Measurements from ENCODE around the gene CCDC174.

The CCDC174 gene

GRCh38 chr3:14614189-14614588 is 37.4 kb upstream of the CCDC174 start:
- no peak overlapping the region for H3K27ac ChIP-seq (ENCODE audit: low read depth, low read length)
- peaks cover 32% of the 10 kb centered on the region for H3K27me3 ChIP-seq (ENCODE audit: insufficient read depth, low read length)
- no peaks in the 10 kb centered on the region for H3K79me2 ChIP-seq (ENCODE audit: control insufficient read depth, insufficient read depth, low read length, unreplicated experiment)
- H3K4me1 ChIP-seq (ENCODE audit: control insufficient read depth, insufficient read depth, low read length, unreplicated experiment), result peaks cover 13% of the 10 kb centered on the region
- no peak overlapping the region for H3K4me3 ChIP-seq (ENCODE audit: low read depth, low read length)
- no peak overlapping the region for H2AFZ ChIP-seq (ENCODE audit: low read length, unreplicated experiment)
- H3K36me3 ChIP-seq (ENCODE audit: insufficient read depth, low read length), result no peaks in the 10 kb centered on the region

DNA sequence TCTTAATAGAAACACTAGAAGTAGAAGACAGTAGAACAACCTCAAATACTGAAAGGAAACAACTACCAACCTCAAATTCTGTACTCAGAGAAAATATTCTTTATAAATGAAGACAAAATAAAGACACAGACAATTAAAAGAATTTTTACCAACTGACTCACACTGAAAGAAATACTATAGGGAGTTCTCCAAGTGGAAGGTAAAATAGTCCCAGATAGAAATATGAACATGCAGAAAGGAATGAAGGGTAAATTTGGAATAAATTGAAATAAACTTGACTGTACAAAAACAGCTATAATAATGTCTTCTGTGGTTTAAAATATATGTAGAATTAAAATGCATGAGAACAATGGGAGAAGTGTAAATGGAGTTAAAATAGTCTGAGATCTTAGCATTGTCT is 36.7 kb upstream of the CCDC174 start:
- peaks cover 27% of the 10 kb centered on the region for H3K27me3 ChIP-seq (ENCODE audit: insufficient read depth, low read length)
- no peak overlapping the region for H2AFZ ChIP-seq (ENCODE audit: low read length, unreplicated experiment)
- H3K36me3 ChIP-seq (ENCODE audit: insufficient read depth, low read length), result no peaks in the 10 kb centered on the region
- peaks cover 13% of the 10 kb centered on the region for H3K4me1 ChIP-seq (ENCODE audit: control insufficient read depth, insufficient read depth, low read length, unreplicated experiment)
- no peak overlapping the region for H3K4me3 ChIP-seq (ENCODE audit: low read depth, low read length)
- H3K27ac ChIP-seq (ENCODE audit: low read depth, low read length), result no peak overlapping the region
- no peaks in the 10 kb centered on the region for H3K79me2 ChIP-seq (ENCODE audit: control insufficient read depth, insufficient read depth, low read length, unreplicated experiment)

DNA sequence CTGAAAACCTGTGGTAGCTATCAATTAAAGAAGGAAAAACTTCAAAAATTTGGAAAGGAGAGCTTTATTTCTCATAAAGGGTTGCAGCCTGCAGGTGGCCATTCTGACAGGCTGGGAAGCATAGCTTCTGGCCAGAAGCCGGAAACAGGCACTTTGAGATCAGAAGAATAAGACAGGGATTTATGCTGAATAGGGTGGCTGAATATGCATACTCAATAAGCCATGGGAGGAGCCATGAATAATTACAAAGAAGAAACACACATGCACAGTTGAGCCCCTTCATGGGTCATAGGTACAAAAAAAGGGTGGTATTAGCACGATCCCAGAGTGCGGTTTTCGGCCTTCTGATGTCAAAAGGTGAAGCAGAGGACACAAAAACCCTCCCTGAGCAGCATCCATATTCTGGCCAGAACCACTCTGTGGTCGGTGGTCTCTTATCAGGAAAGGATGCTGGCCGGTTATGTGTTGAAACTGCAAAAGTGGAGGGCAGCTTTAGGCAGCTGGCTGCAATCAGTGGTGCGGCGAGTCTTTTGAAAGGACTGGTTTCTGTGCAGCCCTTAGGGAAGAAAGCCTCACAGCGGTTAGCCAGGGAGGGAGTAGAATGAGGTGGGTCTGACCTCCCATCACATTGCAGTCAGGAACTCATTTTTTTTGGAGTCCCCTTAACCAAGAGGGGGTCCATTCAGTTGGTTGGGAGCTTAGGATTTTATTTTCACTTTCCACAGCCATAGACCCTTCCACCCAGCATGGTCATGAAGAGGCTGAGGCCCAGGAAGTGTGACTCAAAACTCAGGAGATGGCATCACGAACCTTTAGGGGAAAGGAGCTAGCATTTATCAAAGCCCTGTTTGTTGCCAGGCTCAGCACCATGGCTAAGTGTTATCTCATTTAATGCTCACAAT is 34.7 kb upstream of the CCDC174 start:
- H3K27ac ChIP-seq (ENCODE audit: low read depth, low read length), result no peak overlapping the region
- peaks cover 11% of the 10 kb centered on the region; the same call in 1 of the 2 replicates for H3K27me3 ChIP-seq (ENCODE audit: insufficient read depth, low read length)
- H3K4me3 ChIP-seq (ENCODE audit: low read depth, low read length), result no peak overlapping the region
- no peaks in the 10 kb centered on the region for H3K79me2 ChIP-seq (ENCODE audit: control insufficient read depth, insufficient read depth, low read length, unreplicated experiment)
- no peaks in the 10 kb centered on the region for H3K36me3 ChIP-seq (ENCODE audit: insufficient read depth, low read length)
- H3K4me1 ChIP-seq (ENCODE audit: control insufficient read depth, insufficient read depth, low read length, unreplicated experiment), result peaks cover 13% of the 10 kb centered on the region
- no peak overlapping the region for H2AFZ ChIP-seq (ENCODE audit: low read length, unreplicated experiment)

DNA sequence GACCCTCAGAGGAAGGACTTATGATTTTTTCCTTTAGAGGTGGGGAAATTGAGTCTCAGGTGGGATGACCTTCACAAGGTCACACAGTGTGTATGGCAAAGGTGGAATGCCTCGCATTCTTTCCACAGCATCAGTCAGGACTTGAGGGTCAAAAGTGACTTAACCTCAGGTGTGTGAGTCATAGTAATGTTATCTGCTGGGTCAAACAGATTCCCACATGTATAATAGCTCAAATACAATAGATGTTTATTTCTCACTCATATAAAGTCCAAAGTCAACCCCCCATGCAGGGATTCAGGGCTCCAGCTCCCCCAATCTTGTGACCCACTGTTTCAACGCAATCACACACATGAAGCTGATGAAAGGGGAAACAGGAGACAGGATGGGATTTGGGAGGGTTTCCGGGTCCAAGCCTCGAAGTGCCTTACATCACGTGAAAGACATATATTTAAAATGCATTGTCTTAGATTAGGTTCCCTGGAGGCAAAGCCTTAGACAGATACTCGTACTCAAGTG is 34.0 kb upstream of the CCDC174 start:
- Histone ChIP-seq H3K4me1 (ENCODE audit: control insufficient read depth, insufficient read depth, low read length, unreplicated experiment) (peaks cover 13% of the 10 kb centered on the region), H3K4me3 (ENCODE audit: low read depth, low read length) (no peak overlapping the region), H3K36me3 (ENCODE audit: insufficient read depth, low read length) (no peaks in the 10 kb centered on the region), H3K27ac (ENCODE audit: low read depth, low read length) (no peak overlapping the region), H3K79me2 (ENCODE audit: control insufficient read depth, insufficient read depth, low read length, unreplicated experiment) (no peaks in the 10 kb centered on the region), H3K27me3 (ENCODE audit: insufficient read depth, low read length) (peaks cover 9% of the 10 kb centered on the region; the same call in 1 of the 2 replicates), H2AFZ (ENCODE audit: low read length, unreplicated experiment) (no peak overlapping the region)

DNA sequence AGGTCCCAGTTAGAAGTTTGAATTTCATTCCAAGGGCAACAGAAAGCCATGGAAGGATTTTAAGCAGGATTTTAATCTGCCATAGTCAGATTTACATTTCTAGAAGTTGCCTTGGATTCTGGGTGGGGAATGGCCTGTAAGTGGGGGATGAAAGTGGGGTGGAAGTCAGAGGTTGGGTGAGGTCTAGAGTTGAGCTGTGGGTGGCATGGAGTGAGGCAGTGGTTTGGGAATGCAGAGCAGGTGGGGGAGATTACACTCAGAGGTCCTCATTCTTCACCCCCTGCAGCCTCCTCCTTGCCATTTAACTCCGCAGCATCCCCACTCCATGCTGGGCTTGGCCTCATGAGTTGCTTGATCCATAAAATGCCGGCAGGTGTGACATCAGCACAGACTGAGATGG is 32.0 kb upstream of the CCDC174 start:
- no peak overlapping the region for H2AFZ ChIP-seq (ENCODE audit: low read length, unreplicated experiment)
- no peaks in the 10 kb centered on the region for H3K36me3 ChIP-seq (ENCODE audit: insufficient read depth, low read length)
- peaks cover 6% of the 10 kb centered on the region; the same call in 1 of the 2 replicates for H3K27me3 ChIP-seq (ENCODE audit: insufficient read depth, low read length)
- no peaks in the 10 kb centered on the region for H3K79me2 ChIP-seq (ENCODE audit: control insufficient read depth, insufficient read depth, low read length, unreplicated experiment)
- no peak overlapping the region for H3K4me3 ChIP-seq (ENCODE audit: low read depth, low read length)
- H3K27ac ChIP-seq (ENCODE audit: low read depth, low read length), result no peak overlapping the region
- H3K4me1 ChIP-seq (ENCODE audit: control insufficient read depth, insufficient read depth, low read length, unreplicated experiment), result peaks cover 13% of the 10 kb centered on the region

- Histone ChIP-seq H3K4me1 (ENCODE audit: control insufficient read depth, insufficient read depth, low read length, unreplicated experiment) (peaks cover 10% of the 10 kb centered on the region), H3K36me3 (ENCODE audit: insufficient read depth, low read length) (no peaks in the 10 kb centered on the region), H3K79me2 (ENCODE audit: control insufficient read depth, insufficient read depth, low read length, unreplicated experiment) (no peaks in the 10 kb centered on the region), H2AFZ (ENCODE audit: low read length, unreplicated experiment) (no peak overlapping the region), H3K27me3 (ENCODE audit: insufficient read depth, low read length) (peaks cover 6% of the 10 kb centered on the region; the same call in 1 of the 2 replicates), H3K4me3 (ENCODE audit: low read depth, low read length) (no peak overlapping the region), H3K27ac (ENCODE audit: low read depth, low read length) (no peak overlapping the region)
Measured at GRCh38 chr3:14620512-14620911, 31.1 kb upstream of the CCDC174 start.

- Histone ChIP-seq H2AFZ (ENCODE audit: low read length, unreplicated experiment) (no peak overlapping the region), H3K4me1 (ENCODE audit: control insufficient read depth, insufficient read depth, low read length, unreplicated experiment) (peaks cover 10% of the 10 kb centered on the region), H3K27me3 (ENCODE audit: insufficient read depth, low read length) (peaks cover 6% of the 10 kb centered on the region; the same call in 1 of the 2 replicates), H3K4me3 (ENCODE audit: low read depth, low read length) (no peak overlapping the region), H3K27ac (ENCODE audit: low read depth, low read length) (no peak overlapping the region), H3K79me2 (ENCODE audit: control insufficient read depth, insufficient read depth, low read length, unreplicated experiment) (no peaks in the 10 kb centered on the region), H3K36me3 (ENCODE audit: insufficient read depth, low read length) (no peaks in the 10 kb centered on the region)
Measured at GRCh38 chr3:14621093-14621492, 30.5 kb upstream of the CCDC174 start.

DNA sequence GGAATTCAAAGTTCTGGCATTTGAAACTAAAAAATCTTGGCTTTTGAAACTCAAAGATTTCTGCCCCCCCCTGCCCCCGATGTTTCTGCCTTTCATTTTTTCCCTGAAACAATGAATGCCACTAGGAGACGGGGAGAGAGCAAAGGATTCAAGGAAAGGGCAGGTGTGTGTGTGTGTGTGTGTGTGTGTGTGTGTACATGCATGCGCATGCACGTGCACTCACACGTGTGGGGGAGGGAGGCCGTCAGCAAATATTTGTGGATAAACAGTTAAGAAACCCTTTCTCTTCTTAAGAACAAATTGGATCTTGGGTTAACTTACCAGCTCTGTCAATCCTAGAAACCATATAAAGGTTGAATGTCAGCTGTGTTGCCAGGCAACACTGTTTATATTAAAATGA is 29.2 kb upstream of the CCDC174 start:
- no peaks in the 10 kb centered on the region for H3K36me3 ChIP-seq (ENCODE audit: insufficient read depth, low read length)
- no peaks in the 10 kb centered on the region for H3K79me2 ChIP-seq (ENCODE audit: control insufficient read depth, insufficient read depth, low read length, unreplicated experiment)
- H2AFZ ChIP-seq (ENCODE audit: low read length, unreplicated experiment), result no peak overlapping the region
- H3K27me3 ChIP-seq (ENCODE audit: insufficient read depth, low read length), result peaks cover 6% of the 10 kb centered on the region; the same call in 1 of the 2 replicates
- no peak overlapping the region for H3K27ac ChIP-seq (ENCODE audit: low read depth, low read length)
- H3K4me3 ChIP-seq (ENCODE audit: low read depth, low read length), result no peak overlapping the region
- peaks cover 8% of the 10 kb centered on the region for H3K4me1 ChIP-seq (ENCODE audit: control insufficient read depth, insufficient read depth, low read length, unreplicated experiment)

DNA sequence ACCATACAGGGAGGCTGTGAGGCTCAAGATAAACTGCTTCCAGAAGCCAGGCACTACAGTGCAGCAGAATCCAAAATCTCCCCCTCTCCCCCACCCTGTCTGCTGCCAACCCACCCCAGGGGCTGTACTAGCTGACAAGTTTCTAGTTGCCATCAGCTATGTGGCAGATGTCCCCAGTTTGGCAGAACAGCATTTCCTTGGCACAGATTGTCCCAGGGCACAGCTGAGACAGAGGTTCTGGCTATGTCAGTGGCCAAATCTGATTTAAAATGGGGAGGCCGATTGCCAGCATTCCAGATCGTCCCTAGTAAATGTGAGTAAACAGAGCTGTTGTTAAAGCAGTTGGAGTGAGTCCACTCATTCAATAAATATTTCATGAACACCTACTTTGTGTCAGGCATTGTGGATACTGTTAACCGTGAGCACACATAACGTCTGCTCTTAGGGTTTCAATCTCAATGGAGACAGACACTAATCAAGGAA is 28.0 kb upstream of the CCDC174 start:
- Histone ChIP-seq H3K4me3 (ENCODE audit: low read depth, low read length) (no peak overlapping the region), H3K79me2 (ENCODE audit: control insufficient read depth, insufficient read depth, low read length, unreplicated experiment) (no peaks in the 10 kb centered on the region), H3K4me1 (ENCODE audit: control insufficient read depth, insufficient read depth, low read length, unreplicated experiment) (peaks cover 3% of the 10 kb centered on the region), H3K27me3 (ENCODE audit: insufficient read depth, low read length) (peaks cover 6% of the 10 kb centered on the region; the same call in 1 of the 2 replicates), H3K36me3 (ENCODE audit: insufficient read depth, low read length) (no peaks in the 10 kb centered on the region), H2AFZ (ENCODE audit: low read length, unreplicated experiment) (no peak overlapping the region), H3K27ac (ENCODE audit: low read depth, low read length) (no peak overlapping the region)

DNA sequence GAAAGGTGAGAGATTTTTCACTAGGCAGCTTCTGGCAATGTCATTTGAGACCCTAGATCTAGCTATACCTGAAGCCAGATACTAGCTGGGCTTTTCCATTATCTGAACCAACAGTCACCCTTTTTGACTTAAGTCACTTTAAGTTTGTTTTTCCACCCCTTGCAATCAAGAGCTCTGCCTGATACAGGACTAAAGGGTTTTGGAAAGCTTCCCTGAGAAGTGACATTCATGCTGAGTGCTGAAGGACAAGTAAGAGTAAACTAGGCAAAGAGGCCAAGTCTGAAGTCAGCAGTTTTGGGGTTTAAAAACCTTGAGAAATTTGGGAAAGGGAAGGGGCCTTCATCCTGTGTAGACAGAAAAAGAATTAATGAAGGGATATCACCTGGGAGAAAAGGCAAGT is 27.1 kb upstream of the CCDC174 start:
- peaks cover 3% of the 10 kb centered on the region for H3K4me1 ChIP-seq (ENCODE audit: control insufficient read depth, insufficient read depth, low read length, unreplicated experiment)
- no peak overlapping the region for H3K27ac ChIP-seq (ENCODE audit: low read depth, low read length)
- H2AFZ ChIP-seq (ENCODE audit: low read length, unreplicated experiment), result no peak overlapping the region
- H3K27me3 ChIP-seq (ENCODE audit: insufficient read depth, low read length), result peaks cover 6% of the 10 kb centered on the region; the same call in 1 of the 2 replicates
- no peak overlapping the region for H3K4me3 ChIP-seq (ENCODE audit: low read depth, low read length)
- H3K79me2 ChIP-seq (ENCODE audit: control insufficient read depth, insufficient read depth, low read length, unreplicated experiment), result no peaks in the 10 kb centered on the region
- H3K36me3 ChIP-seq (ENCODE audit: insufficient read depth, low read length), result no peaks in the 10 kb centered on the region

GRCh38 chr3:14625443-14625842 is 26.1 kb upstream of the CCDC174 start:
- Histone ChIP-seq H3K27me3 (ENCODE audit: insufficient read depth, low read length) (peaks cover 6% of the 10 kb centered on the region; the same call in 1 of the 2 replicates), H2AFZ (ENCODE audit: low read length, unreplicated experiment) (no peak overlapping the region), H3K4me1 (ENCODE audit: control insufficient read depth, insufficient read depth, low read length, unreplicated experiment) (peaks cover 3% of the 10 kb centered on the region), H3K4me3 (ENCODE audit: low read depth, low read length) (no peak overlapping the region), H3K36me3 (ENCODE audit: insufficient read depth, low read length) (no peaks in the 10 kb centered on the region), H3K27ac (ENCODE audit: low read depth, low read length) (no peak overlapping the region), H3K79me2 (ENCODE audit: control insufficient read depth, insufficient read depth, low read length, unreplicated experiment) (no peaks in the 10 kb centered on the region)
